CD4-positive, alpha-beta T cell (primary cell): ENCODE results near the gene AGGF1. TPM values are rescaled to one million over a fixed set of nuclear protein-coding genes. Genes with fewer than 3 reads are reported as not detected.

Experiments used
- ATAC-seq: fragments of 200-7000 bp; cut with Tn5 transposase; one replicate; pipeline ENCODE4 v1.10.0; 2022; ENCODE audit warnings: mild to moderate bottlenecking; ENCODE audit not compliant: poor library complexity
- CTCF ChIA-PET: fragments of 350-600 bp; sonication (Branson Sonifier 250); formaldehyde crosslinking; loops from one replicate; lab custom pipeline; 2021; ENCODE audit warnings: antibody characterized with exemption, inconsistent platforms; lab: Charles Lee
- POLR2A ChIA-PET: fragments of 350-600 bp; sonication (Branson Sonifier 250); formaldehyde crosslinking; loops from one replicate; lab custom pipeline; 2021; ENCODE audit warnings: antibody characterized with exemption, inconsistent platforms; lab: Charles Lee
- DNase-seq, 14 experiments: peaks; one replicate each; pipeline ENCODE4 v3.0.0-alpha.2; 2013 to 2020; ENCODE audit warnings: mixed read lengths in 2 of 14
- H3K27ac ChIP-seq, 2 donors: one replicate each; pipeline versions ENCODE4 v1.5.1 to v1.7.0; 2013; ENCODE audit warnings: low read length in 2 of 2, low read depth in 1 of 2, mild to moderate bottlenecking in 1 of 2
- H3K27me3 ChIP-seq, 2 experiments: 1 replicate in 1 of 2; 2 replicates in 1 of 2; pipeline versions ENCODE4 v1.6.1 to v1.7.0; 2013; ENCODE audit warnings: low read length in 2 of 2, control low read depth in 1 of 2, mild to moderate bottlenecking in 1 of 2, moderate library complexity in 1 of 2; ENCODE audit not compliant: insufficient read depth in 2 of 2, control insufficient read depth in 1 of 2
- H3K36me3 ChIP-seq: one replicate; pipeline ENCODE4 v1.6.1; 2013; ENCODE audit warnings: low read length, control low read depth; ENCODE audit not compliant: insufficient read depth
- H3K4me1 ChIP-seq: one replicate; pipeline ENCODE4 v1.6.1; 2013; ENCODE audit warnings: low read length, control low read depth; ENCODE audit not compliant: insufficient read depth
- H3K4me3 ChIP-seq: one replicate; pipeline ENCODE4 v1.5.1; 2013; ENCODE audit warnings: mild to moderate bottlenecking, low read length, moderate library complexity
- H3K9me3 ChIP-seq, 2 experiments: 1 replicate in 1 of 2; 2 replicates in 1 of 2; pipeline versions ENCODE4 v1.6.1 to v1.7.0; 2013; ENCODE audit warnings: low read length in 2 of 2, mild to moderate bottlenecking in 2 of 2, control low read depth in 1 of 2, moderate library complexity in 1 of 2; ENCODE audit not compliant: control insufficient read depth in 1 of 2, insufficient read depth in 1 of 2
- H3K27ac Mint-ChIP-seq: one replicate; pipeline ENCODE4 v1.8.0; 2020; ENCODE audit warnings: mixed read lengths
- H3K27me3 Mint-ChIP-seq: one replicate; pipeline ENCODE4 v1.8.0; 2021; ENCODE audit warnings: mixed read lengths
- H3K36me3 Mint-ChIP-seq: one replicate; pipeline ENCODE4 v1.8.0; 2021; ENCODE audit warnings: low read depth, mixed read lengths
- H3K4me1 Mint-ChIP-seq: one replicate; pipeline ENCODE4 v1.8.0; 2021; ENCODE audit warnings: low read depth, mixed read lengths
- H3K4me3 Mint-ChIP-seq: one replicate; pipeline ENCODE4 v1.8.0; 2020; ENCODE audit warnings: mild to moderate bottlenecking, mixed read lengths
- H3K9me3 Mint-ChIP-seq: one replicate; pipeline ENCODE4 v1.8.0; 2020; ENCODE audit warnings: mixed read lengths
- intact Hi-C, 2 experiments: fragments of 100-400 bp; cut with DNase I in 1 of 2; cut with micrococcal nuclease in 1 of 2; formaldehyde crosslinking; loops; one replicate each; pipeline versions ENCODE4 v1.15.1 to v1.9.0; 2023 to 2025; cut with DNase I, micrococcal nuclease
- total RNA-seq, 174 experiments: library from RNA in 2 of 174; stranded (reverse) in 2 of 174; gene quantifications; one replicate each; pipeline ENCODE4 v1.2.3 and lab custom pipeline; 2021 to 2026
- TF ChIP-seq, protein P1 (sequence below): fragments of 200-600 bp; IDR thresholded peaks from one replicate; pipeline ENCODE4 v1.8.0; 2022; ENCODE audit warnings: antibody characterized with exemption, mild to moderate bottlenecking

Gene AGGF1
- total RNA-seq, 2 experiments from 2014 or later: 15.5 to 15.7 TPM

- intact Hi-C loops: no loop called here
- CTCF ChIA-PET: no interaction called here
- Mint-ChIP-seq H3K9me3 (no peaks in the 10 kb centered on the region), H3K4me3 (no peak overlapping the region), H3K27me3 (peaks cover 3% of the 10 kb centered on the region), H3K4me1 (no peaks in the 10 kb centered on the region), H3K36me3 (no peaks in the 10 kb centered on the region), H3K27ac (no peak overlapping the region)
- ATAC-seq (no peak), DNase-seq (no peak)
- POLR2A ChIA-PET: no interaction called here
- H3K27me3 ChIP-seq: no peaks in the 10 kb centered on the region
- no peak overlapping the region for H3K4me3 ChIP-seq
- no peaks in the 10 kb centered on the region for H3K36me3 ChIP-seq
- H3K4me1 ChIP-seq: no peaks in the 10 kb centered on the region
- H3K27ac ChIP-seq: no peak overlapping the region
- TF ChIP-seq, protein P1, sequence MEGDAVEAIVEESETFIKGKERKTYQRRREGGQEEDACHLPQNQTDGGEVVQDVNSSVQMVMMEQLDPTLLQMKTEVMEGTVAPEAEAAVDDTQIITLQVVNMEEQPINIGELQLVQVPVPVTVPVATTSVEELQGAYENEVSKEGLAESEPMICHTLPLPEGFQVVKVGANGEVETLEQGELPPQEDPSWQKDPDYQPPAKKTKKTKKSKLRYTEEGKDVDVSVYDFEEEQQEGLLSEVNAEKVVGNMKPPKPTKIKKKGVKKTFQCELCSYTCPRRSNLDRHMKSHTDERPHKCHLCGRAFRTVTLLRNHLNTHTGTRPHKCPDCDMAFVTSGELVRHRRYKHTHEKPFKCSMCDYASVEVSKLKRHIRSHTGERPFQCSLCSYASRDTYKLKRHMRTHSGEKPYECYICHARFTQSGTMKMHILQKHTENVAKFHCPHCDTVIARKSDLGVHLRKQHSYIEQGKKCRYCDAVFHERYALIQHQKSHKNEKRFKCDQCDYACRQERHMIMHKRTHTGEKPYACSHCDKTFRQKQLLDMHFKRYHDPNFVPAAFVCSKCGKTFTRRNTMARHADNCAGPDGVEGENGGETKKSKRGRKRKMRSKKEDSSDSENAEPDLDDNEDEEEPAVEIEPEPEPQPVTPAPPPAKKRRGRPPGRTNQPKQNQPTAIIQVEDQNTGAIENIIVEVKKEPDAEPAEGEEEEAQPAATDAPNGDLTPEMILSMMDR: no peak
- no peaks in the 10 kb centered on the region for H3K9me3 ChIP-seq
These were observed 47.8 kb upstream of the AGGF1 start for GRCh38 chr5:76982450-76982849.

DNA sequence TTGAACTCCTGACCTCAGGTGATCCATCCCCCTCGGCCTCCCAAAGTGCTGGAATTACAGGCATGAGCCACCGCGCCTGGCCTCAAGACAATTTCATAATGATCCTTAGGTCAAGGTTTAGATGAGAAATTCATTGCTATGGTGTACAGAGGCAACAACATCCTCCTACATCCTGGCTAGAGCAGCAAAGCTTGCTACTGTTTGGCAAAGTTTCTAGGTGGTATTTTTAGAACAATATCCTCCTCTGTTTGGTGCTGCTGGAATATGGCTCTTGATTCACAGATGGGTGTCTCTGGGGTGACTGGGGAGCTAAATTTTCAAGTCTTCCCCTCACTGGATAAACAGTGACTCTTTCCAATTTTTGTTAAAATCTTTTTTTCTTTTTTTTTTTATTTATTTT is 46.7 kb upstream of the AGGF1 start:
- Mint-ChIP-seq H3K27ac (no peak overlapping the region), H3K9me3 (no peaks in the 10 kb centered on the region), H3K36me3 (no peaks in the 10 kb centered on the region), H3K27me3 (peaks cover 3% of the 10 kb centered on the region), H3K4me1 (no peaks in the 10 kb centered on the region), H3K4me3 (no peak overlapping the region)
- intact Hi-C loops: no loop called here
- H3K27ac ChIP-seq: no peak overlapping the region
- ChIA-PET POLR2A (interaction anchor here (0.7 kb wide), 1 partner anchor 11 kb away, joined by 3 read pairs; no protein-coding TSS in a partner anchor), CTCF (no interaction called here)
- H3K9me3 ChIP-seq: no peaks in the 10 kb centered on the region
- H3K36me3 ChIP-seq: no peaks in the 10 kb centered on the region
- TF ChIP-seq, protein P1: no peak
- H3K27me3 ChIP-seq: no peaks in the 10 kb centered on the region
- H3K4me3 ChIP-seq: no peak overlapping the region
- ATAC-seq (no peak), DNase-seq (no peak)
- H3K4me1 ChIP-seq: no peaks in the 10 kb centered on the region

DNA sequence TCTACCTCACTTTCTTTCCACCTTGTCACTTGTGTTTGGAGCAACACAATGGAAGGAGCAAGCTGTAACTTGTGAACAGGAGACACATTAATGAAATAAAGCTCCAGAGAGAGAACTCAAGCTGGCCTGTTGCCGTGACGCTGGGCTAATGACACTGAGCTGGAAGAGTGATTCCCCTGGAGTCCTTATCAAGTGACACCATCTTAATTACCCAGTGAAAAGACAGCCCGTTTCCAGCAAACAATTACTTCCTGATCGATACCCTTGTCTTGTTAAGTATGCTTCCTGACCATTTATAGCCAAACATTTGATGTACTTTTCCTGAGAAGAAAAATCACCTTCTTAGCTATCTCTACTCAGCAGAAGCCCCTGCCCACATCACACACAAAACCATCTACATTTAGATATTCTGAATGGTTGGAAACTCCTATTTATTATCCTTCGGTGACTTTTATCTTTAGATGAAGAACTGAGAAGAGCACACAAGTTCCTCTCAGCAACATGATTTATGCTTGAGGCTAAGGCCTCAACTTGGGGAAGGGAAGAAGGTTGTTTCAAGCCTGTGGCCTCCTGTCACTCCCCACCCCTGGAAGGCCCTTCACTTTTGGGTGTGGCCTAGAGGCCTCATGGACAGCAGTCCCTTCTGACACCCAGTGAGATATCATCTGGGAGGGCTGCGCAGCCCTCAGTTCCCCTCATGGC is 43.2 kb upstream of the AGGF1 start:
- no peak for ATAC-seq
- POLR2A ChIA-PET: no interaction called here
- H3K9me3 Mint-ChIP-seq: no peaks in the 10 kb centered on the region

More for the DNA sequence above, 43.2 kb upstream of the AGGF1 start:
- Histone ChIP-seq H3K27ac (no peak overlapping the region), H3K4me1 (no peaks in the 10 kb centered on the region), H3K36me3 (no peaks in the 10 kb centered on the region), H3K27me3 (no peaks in the 10 kb centered on the region), H3K9me3 (no peaks in the 10 kb centered on the region), H3K4me3 (no peak overlapping the region)
- TF ChIP-seq, protein P1: no peak
- intact Hi-C loops: no loop called here
- Mint-ChIP-seq H3K4me1 (no peaks in the 10 kb centered on the region), H3K27me3 (no peaks in the 10 kb centered on the region), H3K36me3 (no peaks in the 10 kb centered on the region), H3K4me3 (no peak overlapping the region), H3K27ac (no peak overlapping the region)
- DNase-seq: no peak
- CTCF ChIA-PET: no interaction called here
